Fibroblast of the conjunctiva (primary cell): ENCODE results near the gene CTBP2.

Source experiments
- DNase-seq: peaks from one replicate; pipeline ENCODE4 v3.0.0-alpha.2; 2010; ENCODE audit warnings: low read depth

The CTBP2 gene

GRCh38 chr10:125159932-125160855 is at the start of gene CTBP2:
CTBP2 (minus strand) TSS chr10:125160563.
- no peak for DNase-seq

GRCh38 chr10:125209591-125210355 is 49.4 kb upstream of the CTBP2 start:
- no peak for DNase-seq

DNA sequence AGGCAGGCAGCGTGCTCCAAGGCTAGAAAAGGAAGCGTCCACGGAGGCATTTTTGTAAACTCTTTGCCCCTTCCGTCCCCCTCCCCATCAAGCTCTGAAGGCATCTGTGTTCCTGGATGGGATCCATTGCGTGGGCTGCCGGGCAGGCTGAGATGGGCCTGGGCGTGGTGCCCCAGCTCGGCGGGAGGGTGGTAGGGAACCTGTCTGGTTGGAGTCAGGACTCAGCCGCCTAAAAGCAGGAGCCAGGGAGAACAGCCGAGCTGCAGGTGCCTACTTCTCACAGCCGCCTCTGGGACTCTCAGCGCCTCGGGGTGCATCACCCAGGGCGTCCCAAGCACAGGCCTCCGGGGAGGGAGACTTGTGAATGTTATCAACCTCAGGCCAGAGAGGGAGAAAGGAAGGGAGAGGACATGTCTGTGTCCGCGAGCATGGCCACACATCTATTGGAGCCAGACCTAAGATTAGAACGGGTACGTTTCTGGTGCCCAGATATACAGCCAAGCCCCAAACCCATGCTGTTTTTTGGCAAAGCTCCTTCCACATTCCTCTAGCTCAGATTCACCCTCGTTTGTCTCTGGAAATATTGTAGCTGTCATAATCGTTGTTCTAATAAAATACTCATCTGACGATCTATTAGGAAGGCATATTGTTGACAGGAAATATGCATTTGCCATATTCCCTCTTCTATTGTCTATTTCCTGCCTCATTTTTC is 48.6 kb upstream of the CTBP2 start:
- no peak for DNase-seq

- no peak for DNase-seq
These were observed 46.3 kb upstream of the CTBP2 start for GRCh38 chr10:125206623-125207022.

- DNase-seq = no peak
These were observed 45.1 kb upstream of the CTBP2 start for GRCh38 chr10:125205431-125205830.

DNA sequence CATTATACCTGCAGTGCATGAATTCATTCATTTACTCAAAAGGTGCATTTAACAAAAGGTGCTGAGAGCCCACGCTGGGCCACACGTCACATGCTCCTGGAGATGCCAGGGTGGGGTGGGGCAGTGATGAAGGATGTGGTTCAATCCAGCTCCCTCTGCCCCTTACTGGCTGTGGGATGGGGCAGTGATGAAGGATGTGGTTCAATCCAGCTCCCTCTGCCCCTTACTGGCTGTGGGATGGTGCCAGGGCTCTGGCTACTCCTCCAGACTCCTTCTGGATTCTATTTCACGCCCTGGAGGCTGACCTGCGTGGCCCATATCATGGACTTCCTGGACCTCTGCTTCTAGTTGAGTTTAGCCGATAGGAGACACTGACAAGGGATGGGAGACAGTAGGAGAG is 44.0 kb upstream of the CTBP2 start:
- no peak for DNase-seq

GRCh38 chr10:125203186-125203800 is 42.9 kb upstream of the CTBP2 start:
- no peak for DNase-seq

GRCh38 chr10:125201791-125202622 is 41.6 kb upstream of the CTBP2 start:
- no peak for DNase-seq

DNA sequence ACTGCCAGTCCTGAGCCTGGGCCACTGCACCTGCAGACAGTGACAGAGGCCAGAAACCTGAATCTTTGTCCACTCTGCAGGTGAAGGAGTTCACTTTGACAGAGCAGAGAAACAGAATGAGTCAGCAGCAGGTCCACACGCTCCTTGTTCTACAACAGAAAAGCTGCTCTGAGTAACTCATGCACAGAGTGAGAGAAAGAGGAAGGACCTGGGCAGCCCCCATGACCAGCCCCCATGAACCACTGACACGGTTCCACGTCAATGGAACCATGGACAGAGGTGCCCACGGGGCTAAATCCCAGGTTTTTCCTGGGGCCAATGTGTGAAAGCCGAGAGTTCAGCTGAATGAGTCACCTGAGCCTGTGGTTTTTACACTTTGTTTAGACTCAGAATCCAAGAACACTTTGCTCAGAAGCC is 40.8 kb upstream of the CTBP2 start:
- DNase-seq = no peak

- DNase-seq = no peak
These were observed 40.0 kb upstream of the CTBP2 start for GRCh38 chr10:125200396-125200795.

DNA sequence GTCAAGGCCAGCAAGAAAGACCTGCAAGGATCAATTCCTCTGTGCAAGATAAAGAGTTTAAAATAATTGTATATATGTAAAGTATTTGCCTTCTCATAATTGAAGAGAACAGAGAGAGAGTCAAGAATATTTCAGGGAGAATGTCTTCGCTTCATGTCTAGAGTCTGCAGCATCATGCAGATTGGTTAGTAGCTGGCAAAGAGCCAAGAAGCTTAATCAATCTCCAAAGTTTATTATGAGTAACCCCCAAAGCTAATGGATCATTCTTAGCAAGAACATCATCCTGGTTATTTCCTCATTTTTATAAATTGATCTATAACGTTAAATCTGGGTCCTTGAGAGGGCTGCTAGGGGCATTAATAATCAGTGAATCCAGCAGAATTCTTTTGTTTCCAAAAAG is 38.9 kb upstream of the CTBP2 start:
- DNase-seq = no peak

DNA sequence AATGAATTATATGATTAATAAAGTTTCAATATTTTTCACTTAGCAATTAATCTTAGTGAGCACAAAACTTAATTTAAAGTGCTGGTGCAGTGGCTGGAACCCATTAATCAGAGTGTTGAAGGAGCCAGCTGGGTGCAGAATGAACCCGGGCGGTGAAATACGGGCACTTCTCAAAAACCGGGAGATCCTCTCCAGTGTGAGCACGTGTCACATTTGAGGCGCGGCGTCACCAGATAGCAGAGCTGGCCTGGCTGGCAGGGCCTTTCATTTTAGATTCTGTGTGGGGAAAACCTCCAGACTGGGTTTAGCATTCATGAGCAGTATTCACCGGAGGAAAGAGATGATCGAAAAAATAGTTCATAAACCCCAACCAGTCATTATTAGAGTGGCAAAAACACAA is 34.5 kb upstream of the CTBP2 start:
- no peak for DNase-seq

DNA sequence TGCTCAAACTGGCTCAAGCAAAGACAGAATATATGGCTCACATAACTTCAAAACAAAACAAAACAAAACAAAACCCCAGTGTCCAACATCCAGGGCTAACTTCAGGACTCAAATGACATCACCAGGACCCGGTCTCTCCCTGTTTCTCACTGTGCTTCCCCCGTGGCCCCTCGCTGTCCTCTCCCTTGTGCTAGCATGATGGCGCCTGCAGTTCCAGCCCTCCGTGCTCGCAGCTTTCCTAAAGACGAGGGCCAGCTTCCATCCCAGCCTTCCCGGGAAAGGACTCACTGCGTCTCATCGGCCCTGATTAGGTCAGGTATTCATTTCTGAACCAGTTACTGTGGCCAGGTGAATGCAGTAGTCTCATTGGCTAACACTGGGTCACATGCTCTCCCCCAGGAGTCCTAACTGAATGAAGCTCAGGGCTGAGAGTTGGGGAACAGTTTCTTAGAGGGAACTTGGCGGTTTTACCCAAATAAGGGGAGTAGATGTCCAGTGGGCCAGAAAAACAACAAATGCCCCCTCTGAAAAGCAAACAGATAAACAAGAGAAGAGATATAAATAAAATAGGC is 33.0 kb upstream of the CTBP2 start:
- DNase-seq = no peak

- no peak for DNase-seq
These were observed 32.3 kb upstream of the CTBP2 start for GRCh38 chr10:125192620-125193019.

DNA sequence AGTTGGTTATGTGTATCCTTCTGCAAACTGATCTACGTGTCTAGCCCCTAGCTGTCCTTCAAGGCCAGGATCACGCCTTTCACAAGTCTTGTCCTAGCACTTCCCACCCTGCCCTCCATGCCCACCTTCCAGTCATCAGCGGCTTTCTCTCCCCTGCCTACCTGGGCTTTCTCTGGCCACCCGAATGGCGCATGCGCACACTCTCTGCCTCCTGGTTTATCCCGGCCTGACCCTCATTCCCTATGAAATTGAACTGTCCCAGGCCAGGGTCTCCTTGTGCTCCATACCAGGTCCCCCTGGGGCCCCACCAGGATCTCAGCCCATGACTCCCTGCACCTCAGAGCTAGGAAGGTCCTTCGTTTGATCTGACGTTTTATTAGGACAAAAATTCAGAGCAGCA is 31.6 kb upstream of the CTBP2 start:
- no peak for DNase-seq

- no peak for DNase-seq
These were observed 30.6 kb upstream of the CTBP2 start for GRCh38 chr10:125190946-125191345.

- no peak for DNase-seq
These were observed 30.1 kb upstream of the CTBP2 start for GRCh38 chr10:125190414-125190813.

GRCh38 chr10:125189162-125189561 is 28.8 kb upstream of the CTBP2 start:
- no peak for DNase-seq

DNA sequence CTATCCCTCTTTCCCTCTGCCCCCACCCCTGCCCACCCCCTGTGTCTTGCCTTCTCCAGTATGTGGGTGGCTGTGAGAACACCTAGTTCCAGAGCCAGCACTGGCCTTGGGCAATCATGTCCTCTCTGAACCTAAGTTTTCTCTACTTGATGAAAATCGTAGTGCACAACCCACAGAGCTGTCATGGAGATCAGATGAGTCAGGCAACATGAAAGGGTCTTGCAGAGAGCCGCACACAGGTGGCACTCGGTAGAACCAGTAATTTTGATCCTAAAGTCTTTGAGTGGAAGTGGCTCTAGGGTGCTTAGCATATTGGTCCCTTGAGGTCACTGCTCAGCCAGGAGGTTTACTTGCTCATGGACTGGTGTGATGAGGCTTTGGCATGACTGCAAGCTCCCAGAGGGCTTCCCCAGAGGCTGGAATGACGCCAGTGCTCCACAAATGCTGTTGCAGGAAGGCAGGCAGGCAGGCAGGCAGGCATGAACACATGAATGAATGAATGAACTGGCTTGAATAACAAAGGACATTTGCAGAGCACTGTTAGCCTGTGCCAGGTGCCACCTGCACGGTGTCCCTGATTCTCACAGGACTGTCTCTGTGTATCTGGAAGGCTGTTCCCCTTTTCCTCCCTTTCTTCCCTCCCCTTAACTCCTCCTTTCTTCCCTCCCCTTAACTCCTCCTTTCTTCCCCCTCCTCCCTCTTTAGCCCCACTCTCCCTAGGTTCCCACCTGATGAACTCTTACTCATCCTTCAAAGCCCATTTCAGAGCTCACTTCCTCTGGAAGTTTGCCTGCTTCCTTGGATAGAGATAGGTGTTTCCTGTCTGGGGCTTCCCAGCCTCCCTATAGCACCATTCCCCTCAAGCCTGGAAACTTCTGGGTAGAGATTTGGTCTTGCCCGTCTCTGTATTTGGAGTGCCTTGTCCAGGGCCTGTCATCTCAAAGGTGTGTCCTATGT is 27.2 kb upstream of the CTBP2 start:
- no peak for DNase-seq
